ENCODE measurements around the gene PIGK. TPM values are rescaled to one million over a fixed set of nuclear protein-coding genes. Genes with fewer than 3 reads are reported as not detected.
"Not testable (repeated sequence)": the region's sequence is repeated elsewhere in the genome, so short reads cannot be mapped to it uniquely, and the experiment has no call there.

Gene PIGK
- total RNA-seq, 6 donors from 2014 or later: 10.2 to 30.6 (median 17.5) TPM

DNA sequence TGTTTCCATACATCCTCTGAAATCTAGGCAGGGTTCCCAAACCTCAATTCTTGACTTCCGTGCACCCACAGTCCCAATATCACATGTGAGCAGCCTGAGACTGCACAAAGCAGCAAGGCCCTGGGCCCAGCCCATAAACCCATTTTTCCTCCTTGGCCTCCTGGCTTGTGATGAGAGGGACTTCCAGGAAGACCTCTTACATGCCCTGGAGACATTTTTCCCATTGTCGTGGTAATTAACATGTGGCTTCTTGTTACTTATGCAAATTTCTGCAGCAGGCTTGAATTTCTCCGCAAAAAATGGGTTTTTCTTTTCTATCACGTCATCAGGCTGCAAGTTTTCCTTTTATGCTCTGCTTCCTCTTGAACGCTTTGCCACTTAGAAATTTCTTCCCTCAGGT lies 3.3 kb upstream of the PIGK start:
- TF ChIP-seq, protein P1, sequence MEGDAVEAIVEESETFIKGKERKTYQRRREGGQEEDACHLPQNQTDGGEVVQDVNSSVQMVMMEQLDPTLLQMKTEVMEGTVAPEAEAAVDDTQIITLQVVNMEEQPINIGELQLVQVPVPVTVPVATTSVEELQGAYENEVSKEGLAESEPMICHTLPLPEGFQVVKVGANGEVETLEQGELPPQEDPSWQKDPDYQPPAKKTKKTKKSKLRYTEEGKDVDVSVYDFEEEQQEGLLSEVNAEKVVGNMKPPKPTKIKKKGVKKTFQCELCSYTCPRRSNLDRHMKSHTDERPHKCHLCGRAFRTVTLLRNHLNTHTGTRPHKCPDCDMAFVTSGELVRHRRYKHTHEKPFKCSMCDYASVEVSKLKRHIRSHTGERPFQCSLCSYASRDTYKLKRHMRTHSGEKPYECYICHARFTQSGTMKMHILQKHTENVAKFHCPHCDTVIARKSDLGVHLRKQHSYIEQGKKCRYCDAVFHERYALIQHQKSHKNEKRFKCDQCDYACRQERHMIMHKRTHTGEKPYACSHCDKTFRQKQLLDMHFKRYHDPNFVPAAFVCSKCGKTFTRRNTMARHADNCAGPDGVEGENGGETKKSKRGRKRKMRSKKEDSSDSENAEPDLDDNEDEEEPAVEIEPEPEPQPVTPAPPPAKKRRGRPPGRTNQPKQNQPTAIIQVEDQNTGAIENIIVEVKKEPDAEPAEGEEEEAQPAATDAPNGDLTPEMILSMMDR (IDR thresholded peaks at IDR 0.05): no peak
- TF ChIP-seq POLR2AphosphoS5 (IDR thresholded peaks at IDR 0.05) (no peak), EP300 (IDR thresholded peaks at IDR 0.05) (no peak)
- H3K36me3 ChIP-seq: no peaks in the 10 kb centered on the region
- WGBS, 2 donors: 89 to 90% methylated on average over 5 of the region's 5 CpGs
- ATAC-seq (ENCODE audit: low FRiP score in 2 of 2): no peak
- no peaks in the 10 kb centered on the region for H3K27me3 ChIP-seq
- no peaks in the 10 kb centered on the region for H3K9me3 ChIP-seq
- H3K4me3 ChIP-seq: no peak overlapping the region
- DNase-seq: no peak
- peaks cover 9 to 15% (median 11%) of the 10 kb centered on the region in 4 donors for H3K4me1 ChIP-seq
- H3K27ac ChIP-seq: no peak overlapping the region

DNA sequence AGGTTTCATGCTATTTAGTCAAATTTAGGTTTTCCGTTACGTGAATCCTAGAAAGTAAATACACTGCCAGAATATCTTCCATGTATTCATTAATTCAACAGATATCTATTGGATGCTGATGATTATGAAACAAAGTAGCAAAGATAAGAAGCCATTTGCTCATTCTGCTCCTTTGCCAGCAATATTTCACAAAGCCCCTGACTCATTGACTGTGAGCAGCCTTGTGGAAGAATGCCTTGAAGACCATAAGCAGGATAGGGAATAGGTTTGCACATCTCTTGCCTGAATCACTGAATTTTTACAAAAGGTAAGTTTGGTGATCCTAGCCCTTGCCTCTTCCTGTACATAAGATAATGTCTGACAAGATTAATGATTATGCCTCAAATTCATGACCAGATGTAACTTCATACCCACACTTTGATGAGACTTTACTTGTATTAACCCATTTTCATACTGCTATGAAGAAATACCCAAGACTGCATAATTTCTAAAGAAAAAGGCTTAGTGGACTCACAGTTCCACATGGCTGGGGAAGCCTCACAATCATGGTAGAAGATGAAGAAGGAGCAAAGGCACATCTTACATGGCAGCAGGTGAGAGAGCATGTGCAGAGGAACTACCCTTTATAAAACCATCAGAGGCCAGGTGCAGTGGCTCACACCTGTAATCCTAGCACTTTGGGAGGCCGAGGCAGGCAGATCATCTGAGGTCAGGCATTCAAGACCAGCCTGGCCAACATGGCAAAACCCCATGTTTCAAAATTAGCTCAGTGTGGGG lies 1.6 kb upstream of the PIGK start:
- H3K9me3 ChIP-seq: no peaks in the 10 kb centered on the region
- ATAC-seq (ENCODE audit: low FRiP score in 2 of 2): no peak
- no peak overlapping the region for H3K27ac ChIP-seq
- 64 to 67% methylated on average over 3 of the region's 3 CpGs for WGBS, 2 donors
- peaks cover 9 to 15% (median 11%) of the 10 kb centered on the region in 4 donors for H3K4me1 ChIP-seq
- TF ChIP-seq EP300 (IDR thresholded peaks at IDR 0.05): no peak
- TF ChIP-seq POLR2A (IDR thresholded peaks at IDR 0.05): no peak
- TF ChIP-seq POLR2AphosphoS5 (IDR thresholded peaks at IDR 0.05): no peak
- TF ChIP-seq, protein P1 (IDR thresholded peaks at IDR 0.05): no peak
- H3K36me3 ChIP-seq: no peaks in the 10 kb centered on the region
- no peaks in the 10 kb centered on the region for H3K27me3 ChIP-seq
- no peak overlapping the region for H3K4me3 ChIP-seq
- DNase-seq: no peak

DNA sequence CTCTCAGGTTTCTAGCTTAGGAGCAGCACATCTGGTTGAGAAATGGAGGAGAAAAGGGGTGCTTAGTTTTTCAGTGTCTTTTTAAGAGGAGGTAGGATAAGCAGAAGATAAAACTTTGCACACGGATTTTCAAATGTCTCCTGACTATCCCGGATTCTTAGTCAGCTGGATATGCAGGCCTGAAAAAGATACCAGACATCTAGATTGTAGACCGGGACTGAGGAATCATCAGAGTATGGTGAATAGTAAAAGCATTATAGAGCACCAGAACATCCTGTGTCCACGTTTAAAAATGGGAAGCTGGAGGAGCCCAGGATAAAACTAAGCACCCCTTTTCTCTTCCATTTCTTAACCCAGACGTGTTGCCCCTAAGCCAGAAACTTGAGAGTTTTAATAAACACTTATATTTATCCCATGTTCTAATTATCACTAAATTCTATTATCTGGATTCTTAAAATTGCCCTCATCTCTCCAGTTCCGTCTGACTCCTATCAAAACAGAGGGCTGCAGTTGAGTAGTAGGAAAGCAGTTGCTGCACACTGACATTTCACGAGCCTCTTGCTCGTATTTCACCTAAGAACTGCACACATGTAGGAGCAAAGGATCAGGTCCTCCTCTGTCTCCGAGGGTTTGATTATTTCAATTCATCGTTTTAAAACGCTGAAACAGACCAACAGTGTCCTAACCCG lies 609 bp downstream of the PIGK start:
- H3K4me1 ChIP-seq: peaks cover 9 to 15% (median 11%) of the 10 kb centered on the region in 4 donors
- H3K9me3 ChIP-seq: no peaks in the 10 kb centered on the region
- H3K4me3 ChIP-seq: peak overlapping the region; percentile 54 to 80 (median 66)
- no peak for DNase-seq
- 9 to 12% methylated on average over 12 of the region's 12 CpGs for WGBS, 2 donors
- H3K27me3 ChIP-seq: no peaks in the 10 kb centered on the region
- peak; percentile 65 to 69 for ATAC-seq (ENCODE audit: low FRiP score in 2 of 2)
- TF ChIP-seq POLR2AphosphoS5 (IDR thresholded peaks at IDR 0.05) (no peak), POLR2A (IDR thresholded peaks at IDR 0.05) (peak in 1 of 4 donors; percentile 27)
- H3K36me3 ChIP-seq: no peaks in the 10 kb centered on the region
- H3K27ac ChIP-seq: peak overlapping the region; percentile 76 to 89 (median 88)

DNA sequence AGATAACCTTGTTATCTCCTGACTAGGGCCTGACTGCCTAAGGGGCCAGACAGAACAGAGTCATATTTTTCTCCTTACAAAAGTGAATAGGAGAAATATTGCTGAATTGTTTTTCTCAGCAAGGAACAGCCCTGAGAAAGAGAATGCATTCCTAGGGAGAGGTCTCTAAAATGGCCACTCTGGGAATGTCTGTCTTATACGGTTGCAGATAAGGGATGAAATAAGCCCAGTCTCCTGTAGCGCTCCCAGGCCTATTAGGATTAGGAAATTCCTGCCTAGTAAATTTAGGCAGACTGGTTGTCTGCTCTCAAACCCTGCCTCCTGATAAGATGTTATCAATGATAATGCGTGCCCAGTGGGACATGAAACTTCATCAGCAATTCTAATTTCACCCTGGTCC lies 15.2 kb downstream of the PIGK start:
- H3K4me1 ChIP-seq; ATAC-seq (ENCODE audit: low FRiP score in 2 of 2); H3K9me3 ChIP-seq; DNase-seq; H3K27me3 ChIP-seq; H3K36me3 ChIP-seq; H3K27ac ChIP-seq; H3K4me3 ChIP-seq: not testable (repeated sequence)
- 93 to 98% methylated on average over 3 of the region's 3 CpGs for WGBS, 2 donors

DNA sequence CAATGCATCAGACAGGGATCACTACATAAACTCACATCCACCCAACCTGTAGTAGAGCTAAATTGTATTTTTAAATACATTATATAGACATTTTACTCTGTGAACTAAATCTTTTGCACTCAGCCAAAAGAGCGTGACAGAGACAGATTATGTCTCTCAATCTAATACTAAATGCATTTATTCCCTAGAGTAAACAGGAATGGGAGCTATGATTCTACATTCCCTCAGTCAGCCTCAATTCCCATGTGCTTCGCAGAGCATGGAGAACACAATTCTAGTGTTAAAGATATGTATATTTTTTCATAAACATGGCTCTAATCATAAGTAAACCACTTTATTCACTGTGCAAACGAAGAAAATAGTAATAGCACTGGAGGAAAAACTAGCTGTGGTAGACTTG lies 16.5 kb downstream of the PIGK start:
- Histone ChIP-seq H3K4me1 (no peaks in the 10 kb centered on the region), H3K9me3 (peaks cover 0 to 6% (median 0%) of the 10 kb centered on the region in 4 donors), H3K36me3 (no peaks in the 10 kb centered on the region), H3K27ac (no peak overlapping the region), H3K27me3 (no peaks in the 10 kb centered on the region), H3K4me3 (no peak overlapping the region)
- ATAC-seq (ENCODE audit: low FRiP score in 2 of 2) (no peak), DNase-seq (no peak)
- TF ChIP-seq POLR2A (IDR thresholded peaks at IDR 0.05) (no peak), POLR2AphosphoS5 (IDR thresholded peaks at IDR 0.05) (no peak), EP300 (IDR thresholded peaks at IDR 0.05) (no peak)
- TF ChIP-seq, protein P1 (IDR thresholded peaks at IDR 0.05): no peak
- 52 to 84% methylated on average over 3 of the region's 3 CpGs for WGBS, 2 donors
